Measurements from ENCODE around the gene TFDP2. TPM values are rescaled to one million over a fixed set of nuclear protein-coding genes. Genes with fewer than 3 reads are reported as not detected.

The TFDP2 gene
- total and polyA plus RNA-seq, 4 donors: 22.9 to 57.2 (median 34.5) TPM

- no peak overlapping the region for H3K4me3 ChIP-seq (ENCODE audit: low read depth, low read length)
- H3K4me1 ChIP-seq (ENCODE audit: control insufficient read depth, insufficient read depth, low read length): no peaks in the 10 kb centered on the region
- no CpG with 5 or more reads among the region's 4 CpGs for WGBS (ENCODE audit: insufficient coverage)
- no peaks in the 10 kb centered on the region for H3K27me3 ChIP-seq (ENCODE audit: control insufficient read depth, insufficient read depth, low read length)
- H3K36me3 ChIP-seq (ENCODE audit: control insufficient read depth, insufficient read depth, low read length): peaks cover 15% of the 10 kb centered on the region
- no peak for DNase-seq (ENCODE audit: low read depth in 4 of 6, low spot score in 6 of 6)
- H3K27ac ChIP-seq (ENCODE audit: low read depth, low read length): no peak overlapping the region
- H3K9me3 ChIP-seq (ENCODE audit: control insufficient read depth, insufficient read depth, low read length): no peaks in the 10 kb centered on the region
Measured at GRCh38 chr3:141904203-141904602, 245.1 kb downstream of the TFDP2 start.

GRCh38 chr3:141901914-141902313, 247.4 kb downstream of the TFDP2 start:
- Histone ChIP-seq H3K4me1 (ENCODE audit: control insufficient read depth, insufficient read depth, low read length) (no peaks in the 10 kb centered on the region), H3K4me3 (ENCODE audit: low read depth, low read length) (no peak overlapping the region)
- WGBS (ENCODE audit: insufficient coverage): no CpG with 5 or more reads among the region's 2 CpGs

DNA sequence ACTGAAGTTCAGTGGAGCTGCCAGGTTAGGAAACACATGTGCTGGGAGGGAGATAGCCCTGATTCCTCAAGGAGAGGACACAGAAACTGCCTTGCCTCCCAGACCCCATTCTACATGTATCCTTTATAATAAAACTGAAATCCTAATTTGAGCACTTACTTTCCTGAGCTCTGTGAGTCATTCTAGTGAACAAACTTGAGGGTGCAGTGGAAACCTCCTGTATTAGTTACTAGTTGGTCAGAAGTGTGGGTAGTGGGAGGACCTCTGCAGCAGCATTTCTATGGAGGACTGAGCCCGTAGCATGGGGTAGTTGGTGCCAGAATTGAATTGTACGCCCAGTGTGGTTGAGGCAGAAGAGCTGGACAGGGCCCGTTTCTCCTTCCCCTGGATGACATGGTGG, 249.0 kb downstream of the TFDP2 start:
- Histone ChIP-seq H3K4me1 (ENCODE audit: control insufficient read depth, insufficient read depth, low read length) (no peaks in the 10 kb centered on the region), H3K4me3 (ENCODE audit: low read depth, low read length) (no peak overlapping the region), H3K27me3 (ENCODE audit: control insufficient read depth, insufficient read depth, low read length) (no peaks in the 10 kb centered on the region), H3K9me3 (ENCODE audit: control insufficient read depth, insufficient read depth, low read length) (no peaks in the 10 kb centered on the region), H3K27ac (ENCODE audit: low read depth, low read length) (no peak overlapping the region), H3K36me3 (ENCODE audit: control insufficient read depth, insufficient read depth, low read length) (peaks cover 7% of the 10 kb centered on the region)
- 96% methylated on average over 3 of the region's 3 CpGs for WGBS (ENCODE audit: insufficient coverage)
- DNase-seq (ENCODE audit: low read depth in 4 of 6, low spot score in 6 of 6): no peak

More at GRCh38 chr3:141901914-141902313, 247.4 kb downstream of the TFDP2 start:
- no peak for DNase-seq (ENCODE audit: low read depth in 4 of 6, low spot score in 6 of 6)
- Histone ChIP-seq H3K27ac (ENCODE audit: low read depth, low read length) (no peak overlapping the region), H3K27me3 (ENCODE audit: control insufficient read depth, insufficient read depth, low read length) (no peaks in the 10 kb centered on the region), H3K36me3 (ENCODE audit: control insufficient read depth, insufficient read depth, low read length) (peaks cover 11% of the 10 kb centered on the region), H3K9me3 (ENCODE audit: control insufficient read depth, insufficient read depth, low read length) (no peaks in the 10 kb centered on the region)

GRCh38 chr3:141898908-141899307, 250.4 kb downstream of the TFDP2 start:
- Histone ChIP-seq H3K27ac (ENCODE audit: low read depth, low read length) (no peak overlapping the region), H3K36me3 (ENCODE audit: control insufficient read depth, insufficient read depth, low read length) (peaks cover 2% of the 10 kb centered on the region), H3K4me3 (ENCODE audit: low read depth, low read length) (no peak overlapping the region), H3K9me3 (ENCODE audit: control insufficient read depth, insufficient read depth, low read length) (no peaks in the 10 kb centered on the region), H3K4me1 (ENCODE audit: control insufficient read depth, insufficient read depth, low read length) (no peaks in the 10 kb centered on the region), H3K27me3 (ENCODE audit: control insufficient read depth, insufficient read depth, low read length) (no peaks in the 10 kb centered on the region)
- WGBS (ENCODE audit: insufficient coverage): no CpG with 5 or more reads among the region's 1 CpG
- DNase-seq (ENCODE audit: low read depth in 4 of 6, low spot score in 6 of 6): no peak

DNA sequence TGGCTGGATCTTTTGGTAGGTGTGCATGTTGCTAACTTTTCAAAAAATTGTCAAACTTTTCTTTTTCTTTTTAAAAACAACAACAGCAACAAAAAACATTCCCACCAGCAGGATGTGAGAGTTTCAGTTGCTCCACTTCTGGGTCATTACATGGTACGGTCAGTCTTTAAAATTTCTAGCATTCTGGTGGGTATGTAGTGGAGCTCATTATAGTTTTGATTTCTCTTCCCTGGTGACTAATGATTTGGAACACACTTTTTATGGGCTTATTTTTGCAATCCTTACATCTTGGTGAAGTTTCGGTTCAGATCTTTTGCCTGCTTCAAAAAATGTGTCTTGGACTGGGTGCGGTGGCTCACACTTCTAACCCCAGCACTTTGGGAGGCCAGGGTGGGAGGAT, 253.6 kb downstream of the TFDP2 start:
- H3K36me3 ChIP-seq (ENCODE audit: control insufficient read depth, insufficient read depth, low read length): no peaks in the 10 kb centered on the region
- DNase-seq (ENCODE audit: low read depth in 4 of 6, low spot score in 6 of 6): no peak
- no CpG with 5 or more reads among the region's 3 CpGs for WGBS (ENCODE audit: insufficient coverage)
- H3K27ac ChIP-seq (ENCODE audit: low read depth, low read length): no peak overlapping the region
- no peaks in the 10 kb centered on the region for H3K27me3 ChIP-seq (ENCODE audit: control insufficient read depth, insufficient read depth, low read length)
- H3K9me3 ChIP-seq (ENCODE audit: control insufficient read depth, insufficient read depth, low read length): no peaks in the 10 kb centered on the region
- H3K4me1 ChIP-seq (ENCODE audit: control insufficient read depth, insufficient read depth, low read length): no peaks in the 10 kb centered on the region
- no peak overlapping the region for H3K4me3 ChIP-seq (ENCODE audit: low read depth, low read length)

DNA sequence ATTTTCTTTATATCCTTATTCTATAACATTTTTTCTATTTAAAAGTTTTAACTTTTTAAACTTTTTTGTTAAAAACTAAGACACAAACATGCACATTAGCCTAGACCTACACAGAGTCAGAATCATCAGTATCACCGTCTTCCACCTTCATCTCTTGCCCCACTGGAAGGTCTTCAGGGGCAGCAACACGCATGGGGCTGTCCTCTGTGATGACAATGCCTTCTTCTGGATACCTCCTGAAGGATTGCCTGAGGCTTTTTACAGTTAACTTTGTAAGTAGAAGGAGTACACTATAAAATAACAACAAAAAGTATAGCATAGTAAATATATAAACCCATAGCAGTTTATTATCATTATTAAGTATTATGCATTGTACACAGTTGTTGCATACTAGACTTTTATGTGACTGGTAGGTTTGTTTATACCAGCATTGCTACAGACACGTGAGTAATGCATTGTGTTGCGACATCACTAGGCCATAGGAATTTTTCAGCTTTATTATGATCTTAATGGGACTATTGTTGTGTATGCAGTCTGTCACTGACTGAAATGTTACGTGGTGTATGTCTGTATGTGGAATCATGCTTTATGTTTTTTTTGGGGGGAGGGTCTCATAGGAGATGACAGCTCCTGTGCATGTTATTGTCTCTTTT, 254.7 kb downstream of the TFDP2 start:
- no peaks in the 10 kb centered on the region for H3K36me3 ChIP-seq (ENCODE audit: control insufficient read depth, insufficient read depth, low read length)
- H3K27me3 ChIP-seq (ENCODE audit: control insufficient read depth, insufficient read depth, low read length): no peaks in the 10 kb centered on the region
- no peaks in the 10 kb centered on the region for H3K9me3 ChIP-seq (ENCODE audit: control insufficient read depth, insufficient read depth, low read length)
- H3K27ac ChIP-seq (ENCODE audit: low read depth, low read length): no peak overlapping the region
- 77% methylated on average over 4 of the region's 5 CpGs for WGBS (ENCODE audit: insufficient coverage)
- DNase-seq (ENCODE audit: low read depth in 4 of 6, low spot score in 6 of 6): no peak
- no peaks in the 10 kb centered on the region for H3K4me1 ChIP-seq (ENCODE audit: control insufficient read depth, insufficient read depth, low read length)
- H3K4me3 ChIP-seq (ENCODE audit: low read depth, low read length): no peak overlapping the region

Small RNA genes lying within 50 kb of the gene (small RNA-seq; reads per million reads assigned to genes)
- gene RNU6-425P (ENCODE audit: low replicate concordance): not detected
- not detected for gene RNU6-509P (ENCODE audit: low replicate concordance)

Other genes starting within 250 kb of the TFDP2 start
- gene GK5, start 76.0 kb upstream of the TFDP2 start, total RNA-seq: 10 to 100 TPM; 16.5 to 28.4 TPM
- gene GK5, start 76.0 kb upstream of the TFDP2 start, polyA plus RNA-seq (ENCODE audit: insufficient read length in 2 of 2): 10 to 100 TPM; 12.0 to 21.9 TPM